HepG2 (cell line): ENCODE data around the gene ZNF554.

Experiments used
- GABPA ChIP-seq, 2 experiments: IDR thresholded peaks; 2 replicates each; pipeline ENCODE4 v1.6.1; 2011 to 2016; ENCODE audit warnings: low read depth in 2 of 2, low read length in 1 of 2, missing biosample characterization in 1 of 2, missing genetic modification characterization in 1 of 2
- HNF1B ChIP-seq: sonication (generic); formaldehyde crosslinking; IDR thresholded peaks from 2 replicates; pipeline ENCODE4 v1.5.1; 2020; ENCODE audit warnings: mild to moderate bottlenecking, moderate library complexity, missing genetic modification reagents
- RNF2 ChIP-seq: fragments of 450-650 bp; conservative IDR thresholded peaks from 2 replicates; pipeline ENCODE4 v1.6.1; 2016; ENCODE audit warnings: low read depth
- TF ChIP-seq, protein P1 (sequence below): sonication (generic); formaldehyde crosslinking; IDR thresholded peaks from 2 replicates; pipeline ENCODE4 v1.4.0; 2020; ENCODE audit warnings: missing genetic modification reagents
- TF ChIP-seq, protein P2 (sequence below): sonication (generic); formaldehyde crosslinking; IDR thresholded peaks from 2 replicates; pipeline ENCODE4 v1.4.0; 2020; ENCODE audit warnings: missing genetic modification reagents

DNA sequence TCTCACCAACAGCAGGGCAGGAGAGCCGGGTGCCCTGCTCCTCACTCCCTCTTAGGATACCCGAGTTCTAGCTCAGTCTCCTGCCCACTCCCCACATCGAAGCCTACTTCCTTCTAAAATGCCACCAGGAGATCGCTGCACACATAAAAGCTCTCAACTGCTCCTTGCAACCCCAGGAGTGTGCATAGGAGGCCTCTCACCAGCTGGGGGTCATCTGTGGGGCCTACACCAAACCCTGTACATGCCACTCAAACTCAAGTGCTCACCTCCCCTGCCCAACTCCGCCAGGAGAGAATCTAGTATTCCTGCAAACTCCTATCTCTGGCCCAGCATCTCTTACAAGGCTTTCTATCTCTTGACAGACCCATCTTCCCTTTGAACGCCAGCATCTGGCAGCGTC is 39.4 kb upstream of the ZNF554 start:
- TF ChIP-seq GABPA (IDR thresholded peaks at IDR 0.05; ENCODE audit: low read depth, low read length): no peak
- TF ChIP-seq GABPA (CRISPR knock-in tag; IDR thresholded peaks at IDR 0.05; ENCODE audit: low read depth): no peak
- TF ChIP-seq, protein P1, sequence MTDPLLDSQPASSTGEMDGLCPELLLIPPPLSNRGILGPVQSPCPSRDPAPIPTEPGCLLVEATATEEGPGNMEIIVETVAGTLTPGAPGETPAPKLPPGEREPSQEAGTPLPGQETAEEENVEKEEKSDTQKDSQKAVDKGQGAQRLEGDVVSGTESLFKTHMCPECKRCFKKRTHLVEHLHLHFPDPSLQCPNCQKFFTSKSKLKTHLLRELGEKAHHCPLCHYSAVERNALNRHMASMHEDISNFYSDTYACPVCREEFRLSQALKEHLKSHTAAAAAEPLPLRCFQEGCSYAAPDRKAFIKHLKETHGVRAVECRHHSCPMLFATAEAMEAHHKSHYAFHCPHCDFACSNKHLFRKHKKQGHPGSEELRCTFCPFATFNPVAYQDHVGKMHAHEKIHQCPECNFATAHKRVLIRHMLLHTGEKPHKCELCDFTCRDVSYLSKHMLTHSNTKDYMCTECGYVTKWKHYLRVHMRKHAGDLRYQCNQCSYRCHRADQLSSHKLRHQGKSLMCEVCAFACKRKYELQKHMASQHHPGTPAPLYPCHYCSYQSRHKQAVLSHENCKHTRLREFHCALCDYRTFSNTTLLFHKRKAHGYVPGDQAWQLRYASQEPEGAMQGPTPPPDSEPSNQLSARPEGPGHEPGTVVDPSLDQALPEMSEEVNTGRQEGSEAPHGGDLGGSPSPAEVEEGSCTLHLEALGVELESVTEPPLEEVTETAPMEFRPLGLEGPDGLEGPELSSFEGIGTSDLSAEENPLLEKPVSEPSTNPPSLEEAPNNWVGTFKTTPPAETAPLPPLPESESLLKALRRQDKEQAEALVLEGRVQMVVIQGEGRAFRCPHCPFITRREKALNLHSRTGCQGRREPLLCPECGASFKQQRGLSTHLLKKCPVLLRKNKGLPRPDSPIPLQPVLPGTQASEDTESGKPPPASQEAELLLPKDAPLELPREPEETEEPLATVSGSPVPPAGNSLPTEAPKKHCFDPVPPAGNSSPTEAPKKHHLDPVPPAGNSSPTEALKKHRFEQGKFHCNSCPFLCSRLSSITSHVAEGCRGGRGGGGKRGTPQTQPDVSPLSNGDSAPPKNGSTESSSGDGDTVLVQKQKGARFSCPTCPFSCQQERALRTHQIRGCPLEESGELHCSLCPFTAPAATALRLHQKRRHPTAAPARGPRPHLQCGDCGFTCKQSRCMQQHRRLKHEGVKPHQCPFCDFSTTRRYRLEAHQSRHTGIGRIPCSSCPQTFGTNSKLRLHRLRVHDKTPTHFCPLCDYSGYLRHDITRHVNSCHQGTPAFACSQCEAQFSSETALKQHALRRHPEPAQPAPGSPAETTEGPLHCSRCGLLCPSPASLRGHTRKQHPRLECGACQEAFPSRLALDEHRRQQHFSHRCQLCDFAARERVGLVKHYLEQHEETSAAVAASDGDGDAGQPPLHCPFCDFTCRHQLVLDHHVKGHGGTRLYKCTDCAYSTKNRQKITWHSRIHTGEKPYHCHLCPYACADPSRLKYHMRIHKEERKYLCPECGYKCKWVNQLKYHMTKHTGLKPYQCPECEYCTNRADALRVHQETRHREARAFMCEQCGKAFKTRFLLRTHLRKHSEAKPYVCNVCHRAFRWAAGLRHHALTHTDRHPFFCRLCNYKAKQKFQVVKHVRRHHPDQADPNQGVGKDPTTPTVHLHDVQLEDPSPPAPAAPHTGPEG (CRISPR knock-in tag): no peak
- TF ChIP-seq, protein P2, sequence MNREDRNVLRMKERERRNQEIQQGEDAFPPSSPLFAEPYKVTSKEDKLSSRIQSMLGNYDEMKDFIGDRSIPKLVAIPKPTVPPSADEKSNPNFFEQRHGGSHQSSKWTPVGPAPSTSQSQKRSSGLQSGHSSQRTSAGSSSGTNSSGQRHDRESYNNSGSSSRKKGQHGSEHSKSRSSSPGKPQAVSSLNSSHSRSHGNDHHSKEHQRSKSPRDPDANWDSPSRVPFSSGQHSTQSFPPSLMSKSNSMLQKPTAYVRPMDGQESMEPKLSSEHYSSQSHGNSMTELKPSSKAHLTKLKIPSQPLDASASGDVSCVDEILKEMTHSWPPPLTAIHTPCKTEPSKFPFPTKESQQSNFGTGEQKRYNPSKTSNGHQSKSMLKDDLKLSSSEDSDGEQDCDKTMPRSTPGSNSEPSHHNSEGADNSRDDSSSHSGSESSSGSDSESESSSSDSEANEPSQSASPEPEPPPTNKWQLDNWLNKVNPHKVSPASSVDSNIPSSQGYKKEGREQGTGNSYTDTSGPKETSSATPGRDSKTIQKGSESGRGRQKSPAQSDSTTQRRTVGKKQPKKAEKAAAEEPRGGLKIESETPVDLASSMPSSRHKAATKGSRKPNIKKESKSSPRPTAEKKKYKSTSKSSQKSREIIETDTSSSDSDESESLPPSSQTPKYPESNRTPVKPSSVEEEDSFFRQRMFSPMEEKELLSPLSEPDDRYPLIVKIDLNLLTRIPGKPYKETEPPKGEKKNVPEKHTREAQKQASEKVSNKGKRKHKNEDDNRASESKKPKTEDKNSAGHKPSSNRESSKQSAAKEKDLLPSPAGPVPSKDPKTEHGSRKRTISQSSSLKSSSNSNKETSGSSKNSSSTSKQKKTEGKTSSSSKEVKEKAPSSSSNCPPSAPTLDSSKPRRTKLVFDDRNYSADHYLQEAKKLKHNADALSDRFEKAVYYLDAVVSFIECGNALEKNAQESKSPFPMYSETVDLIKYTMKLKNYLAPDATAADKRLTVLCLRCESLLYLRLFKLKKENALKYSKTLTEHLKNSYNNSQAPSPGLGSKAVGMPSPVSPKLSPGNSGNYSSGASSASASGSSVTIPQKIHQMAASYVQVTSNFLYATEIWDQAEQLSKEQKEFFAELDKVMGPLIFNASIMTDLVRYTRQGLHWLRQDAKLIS (CRISPR knock-in tag): no peak
- no peak for TF ChIP-seq HNF1B (CRISPR knock-in tag)
- no peak for TF ChIP-seq RNF2
